Hepatocyte (in vitro differentiated cells): ENCODE results near the gene CMC2. TPM values are rescaled to one million over a fixed set of nuclear protein-coding genes. Genes with fewer than 3 reads are reported as not detected.

Experiments
- DNase-seq: peaks from one replicate; pipeline ENCODE4 v3.0.0-alpha.2; 2016; ENCODE audit warnings: low spot score
- H2AFZ ChIP-seq: fragments of 200-600 bp; sonication (generic); 2 replicates; pipeline ENCODE4 v1.6.0; 2016; ENCODE audit warnings: antibody characterized with exemption, mild to moderate bottlenecking
- H3K27ac ChIP-seq: fragments of 200-600 bp; sonication (generic); 2 replicates; pipeline ENCODE4 v1.5.1; 2016; ENCODE audit warnings: mild to moderate bottlenecking
- H3K27me3 ChIP-seq: fragments of 200-600 bp; sonication (generic); 2 replicates; pipeline ENCODE4 v1.6.1; 2016
- H3K36me3 ChIP-seq: fragments of 200-600 bp; sonication (generic); replicated peaks from 2 replicates; pipeline ENCODE4 v1.5.1; 2016; ENCODE audit warnings: low read depth; ENCODE audit not compliant: insufficient read depth
- H3K4me1 ChIP-seq: fragments of 200-600 bp; sonication (generic); 2 replicates; pipeline ENCODE4 v1.5.1; 2016; ENCODE audit warnings: mild to moderate bottlenecking, moderate library complexity; ENCODE audit not compliant: insufficient read depth
- H3K4me2 ChIP-seq: fragments of 200-600 bp; sonication (generic); 2 replicates; pipeline ENCODE4 v1.6.0; 2016
- H3K4me3 ChIP-seq: fragments of 200-600 bp; sonication (generic); 2 replicates; pipeline ENCODE4 v1.5.1; 2016; ENCODE audit warnings: mild to moderate bottlenecking
- H3K79me2 ChIP-seq: fragments of 200-600 bp; sonication (generic); 2 replicates; pipeline ENCODE4 v1.6.0; 2017; ENCODE audit warnings: mild to moderate bottlenecking
- H3K9me2 ChIP-seq: fragments of 200-600 bp; sonication (generic); replicated peaks from 2 replicates; pipeline ENCODE4 v1.6.0; 2017; ENCODE audit warnings: mild to moderate bottlenecking; ENCODE audit not compliant: insufficient read depth
- H3K9me3 ChIP-seq: fragments of 200-600 bp; sonication (generic); 2 replicates; pipeline ENCODE4 v1.5.1; 2016; ENCODE audit warnings: low read depth, mild to moderate bottlenecking
- H4K20me1 ChIP-seq: fragments of 200-600 bp; sonication (generic); 2 replicates; pipeline ENCODE4 v1.6.0; 2016; ENCODE audit warnings: mild to moderate bottlenecking; ENCODE audit not compliant: insufficient read depth, poor library complexity, severe bottlenecking
- EZH2 ChIP-seq: fragments of 200-600 bp; sonication (generic); IDR thresholded peaks from 2 replicates; pipeline ENCODE4 v1.6.1; 2016; ENCODE audit warnings: antibody characterized with exemption, mild to moderate bottlenecking, borderline replicate concordance
- EZH2phosphoT487 ChIP-seq: fragments of 200-600 bp; sonication (generic); IDR thresholded peaks from one replicate; pipeline ENCODE4 v1.6.1; 2018; ENCODE audit warnings: antibody characterized with exemption, mild to moderate bottlenecking, low read depth, moderate library complexity; ENCODE audit not compliant: unreplicated experiment, severe bottlenecking
- WGBS: methylation state at CpG from one replicate; pipeline ENCODE4 v1.1.6; 2016; ENCODE audit warnings: low lambda C conversion rate; ENCODE audit errors: missing lambda C conversion rate; 5-methylcytosine and 5-hydroxymethylcytosine counted together
- polyA plus RNA-seq: library from polyadenylated mRNA; unstranded; fragments of >200 nt; fragmentation: Nextera tagmentation; extraction: Ambion mirVana; gene quantifications from 2 replicates; pipeline ENCODE4 v1.2.1, GENCODE V29; 2016
- total RNA-seq: library from RNA; depleted of rRNA; stranded (reverse); fragments of >200 nt; gene quantifications from 2 replicates; pipeline ENCODE4 v1.2.3, GENCODE V29; 2014
- TF ChIP-seq, protein P1 (sequence below): fragments of 200-600 bp; sonication (generic); IDR thresholded peaks from 2 replicates; pipeline ENCODE4 v1.5.1; 2016; ENCODE audit warnings: antibody characterized with exemption, mild to moderate bottlenecking; ENCODE audit not compliant: poor library complexity

Gene CMC2
- total and polyA plus RNA-seq, 2 experiments from 2014 or later, result 47.4 to 133 TPM

GRCh38 chr16:80946481-80946880 is 60.2 kb downstream of the CMC2 start:
- H3K4me1 ChIP-seq, result no peaks in the 10 kb centered on the region
- no peaks in the 10 kb centered on the region for H3K9me3 ChIP-seq
- H4K20me1 ChIP-seq, result no peaks in the 10 kb centered on the region
- no peak for DNase-seq
- no peaks in the 10 kb centered on the region for H3K9me2 ChIP-seq
- H2AFZ ChIP-seq, result no peak overlapping the region
- no peaks in the 10 kb centered on the region for H3K36me3 ChIP-seq
- no peaks in the 10 kb centered on the region for H3K27me3 ChIP-seq
- no peak overlapping the region for H3K27ac ChIP-seq
- H3K4me2 ChIP-seq, result no peak overlapping the region
- no peak overlapping the region for H3K4me3 ChIP-seq
- H3K79me2 ChIP-seq, result no peaks in the 10 kb centered on the region
- TF ChIP-seq, protein P1, sequence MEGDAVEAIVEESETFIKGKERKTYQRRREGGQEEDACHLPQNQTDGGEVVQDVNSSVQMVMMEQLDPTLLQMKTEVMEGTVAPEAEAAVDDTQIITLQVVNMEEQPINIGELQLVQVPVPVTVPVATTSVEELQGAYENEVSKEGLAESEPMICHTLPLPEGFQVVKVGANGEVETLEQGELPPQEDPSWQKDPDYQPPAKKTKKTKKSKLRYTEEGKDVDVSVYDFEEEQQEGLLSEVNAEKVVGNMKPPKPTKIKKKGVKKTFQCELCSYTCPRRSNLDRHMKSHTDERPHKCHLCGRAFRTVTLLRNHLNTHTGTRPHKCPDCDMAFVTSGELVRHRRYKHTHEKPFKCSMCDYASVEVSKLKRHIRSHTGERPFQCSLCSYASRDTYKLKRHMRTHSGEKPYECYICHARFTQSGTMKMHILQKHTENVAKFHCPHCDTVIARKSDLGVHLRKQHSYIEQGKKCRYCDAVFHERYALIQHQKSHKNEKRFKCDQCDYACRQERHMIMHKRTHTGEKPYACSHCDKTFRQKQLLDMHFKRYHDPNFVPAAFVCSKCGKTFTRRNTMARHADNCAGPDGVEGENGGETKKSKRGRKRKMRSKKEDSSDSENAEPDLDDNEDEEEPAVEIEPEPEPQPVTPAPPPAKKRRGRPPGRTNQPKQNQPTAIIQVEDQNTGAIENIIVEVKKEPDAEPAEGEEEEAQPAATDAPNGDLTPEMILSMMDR, result no peak
- TF ChIP-seq EZH2phosphoT487, result no peak
- no peak for TF ChIP-seq EZH2
- whole genome bisulfite sequencing, result 92% methylated on average over 4 of the region's 4 CpGs

DNA sequence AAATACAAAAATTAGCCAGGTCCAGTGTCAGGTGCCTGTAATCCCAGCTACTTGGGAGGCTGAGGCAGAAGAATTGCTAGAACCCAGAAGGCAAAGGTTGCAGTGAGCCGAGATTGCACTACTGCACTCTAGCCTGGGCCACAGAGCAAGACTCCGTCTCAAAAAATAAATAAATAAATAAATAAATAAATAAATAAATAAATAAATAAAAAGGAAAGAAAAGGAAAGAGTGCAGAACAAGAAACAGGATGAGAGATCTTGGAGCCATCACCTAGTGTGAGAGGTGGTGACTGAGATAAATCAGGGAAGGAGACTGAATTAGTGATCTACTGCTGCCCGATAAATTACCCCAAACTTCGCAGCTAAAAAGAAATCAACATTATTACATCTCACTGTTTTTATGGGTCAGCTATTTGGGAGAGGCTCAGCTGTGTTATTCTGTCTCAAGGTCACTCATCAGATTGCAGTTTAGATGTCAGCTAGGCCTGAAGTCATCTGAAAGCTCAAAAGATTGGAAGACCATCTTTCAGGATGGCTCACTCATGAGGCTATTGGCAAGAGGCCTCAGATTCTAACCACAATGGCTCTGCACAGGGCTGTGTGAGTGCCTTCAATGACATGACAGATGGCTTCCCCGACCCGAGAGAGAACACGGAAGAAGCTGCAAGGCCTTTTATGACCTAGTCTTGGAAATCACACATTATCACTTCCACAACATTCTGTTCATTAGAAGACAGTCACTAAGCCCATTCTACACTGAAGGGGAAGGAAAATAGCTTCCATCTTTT is 66.4 kb downstream of the CMC2 start:
- Histone ChIP-seq H3K4me1 (no peaks in the 10 kb centered on the region), H3K4me2 (no peak overlapping the region), H3K9me2 (no peaks in the 10 kb centered on the region), H2AFZ (no peak overlapping the region), H3K27ac (no peak overlapping the region), H3K4me3 (no peak overlapping the region), H3K36me3 (no peaks in the 10 kb centered on the region), H3K9me3 (no peaks in the 10 kb centered on the region), H4K20me1 (no peaks in the 10 kb centered on the region), H3K27me3 (no peaks in the 10 kb centered on the region), H3K79me2 (no peaks in the 10 kb centered on the region)
- TF ChIP-seq EZH2 (no peak), EZH2phosphoT487 (no peak)
- TF ChIP-seq, protein P1, result no peak
- 83% methylated on average over 7 of the region's 7 CpGs for WGBS
- no peak for DNase-seq

DNA sequence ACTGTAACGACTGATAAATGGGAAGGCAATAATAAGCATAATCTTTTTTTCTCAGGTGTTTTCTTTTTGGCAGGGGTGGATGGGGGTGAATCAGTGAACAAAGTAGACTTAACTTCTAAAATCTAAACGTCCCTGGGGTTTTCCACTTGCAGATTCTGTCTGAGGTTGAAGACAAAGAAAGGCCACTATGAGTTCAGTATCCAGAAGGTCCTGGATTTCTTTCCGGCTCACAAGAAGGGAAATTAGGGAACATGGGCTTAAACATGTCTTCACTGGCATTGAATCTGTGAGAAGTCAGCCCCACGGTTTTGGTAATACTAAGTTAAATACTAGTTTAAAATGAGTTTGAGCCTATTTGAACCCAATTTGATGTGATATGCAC is 67.8 kb downstream of the CMC2 start:
- Histone ChIP-seq H3K79me2 (no peaks in the 10 kb centered on the region), H3K9me3 (no peaks in the 10 kb centered on the region), H3K36me3 (no peaks in the 10 kb centered on the region), H3K27ac (no peak overlapping the region), H3K9me2 (no peaks in the 10 kb centered on the region), H3K4me3 (no peak overlapping the region), H2AFZ (no peak overlapping the region), H4K20me1 (no peaks in the 10 kb centered on the region), H3K4me1 (no peaks in the 10 kb centered on the region), H3K4me2 (no peak overlapping the region), H3K27me3 (peaks cover 2% of the 10 kb centered on the region)
- DNase-seq, result no peak
- TF ChIP-seq, protein P1, result no peak
- no peak for TF ChIP-seq EZH2phosphoT487
- WGBS, result 65% methylated on average over 4 of the region's 4 CpGs
